Common myeloid progenitor, CD34-positive (primary cell): ENCODE data around the gene NR1D1.

Experiments
- CTCF ChIA-PET: fragments of 350-600 bp; sonication (Branson Sonifier 250); formaldehyde crosslinking; loops from one replicate; lab custom pipeline; 2021; ENCODE audit warnings: antibody characterized with exemption; lab: Charles Lee
- POLR2A ChIA-PET: fragments of 350-600 bp; sonication (Branson Sonifier 250); formaldehyde crosslinking; loops from one replicate; lab custom pipeline; 2021; ENCODE audit warnings: antibody characterized with exemption; lab: Charles Lee
- DNase-seq, 3 donors: peaks; one replicate each; pipeline versions ENCODE4 v3.0.0 to v3.0.0-alpha.2; 2013
- H3K27ac ChIP-seq, 2 experiments: 1 replicate in 1 of 2; 2 replicates in 1 of 2; pipeline ENCODE4 v1.7.0; 2013; ENCODE audit warnings: inconsistent platforms in 2 of 2, low read length in 2 of 2, mild to moderate bottlenecking in 2 of 2, low read depth in 1 of 2, moderate library complexity in 1 of 2; ENCODE audit not compliant: severe bottlenecking in 2 of 2, insufficient read depth in 1 of 2, poor library complexity in 1 of 2
- H3K27me3 ChIP-seq, 5 experiments: replicated peaks in 2 of 5; 1 replicate in 3 of 5; 2 replicates in 2 of 5; pipeline versions ENCODE4 v1.6.1 to v1.7.0; 2013; ENCODE audit warnings: low read length in 4 of 5, mild to moderate bottlenecking in 2 of 5, moderate library complexity in 2 of 5, inconsistent platforms in 1 of 5; ENCODE audit not compliant: insufficient read depth in 5 of 5, control insufficient read depth in 4 of 5
- H3K36me3 ChIP-seq, 4 experiments: 1 replicate in 2 of 4; 2 replicates in 2 of 4; pipeline versions ENCODE4 v1.6.1 to v1.7.0; 2013; ENCODE audit warnings: low read length in 3 of 4, control low read depth in 1 of 4, mild to moderate bottlenecking in 1 of 4; ENCODE audit not compliant: control insufficient read depth in 4 of 4, insufficient read depth in 4 of 4
- H3K4me1 ChIP-seq, 4 experiments: 1 replicate in 3 of 4; 2 replicates in 1 of 4; pipeline versions ENCODE4 v1.6.1 to v1.7.1; 2013; ENCODE audit warnings: low read length in 3 of 4, mild to moderate bottlenecking in 3 of 4, control low read depth in 1 of 4, inconsistent platforms in 1 of 4, moderate library complexity in 1 of 4; ENCODE audit not compliant: control insufficient read depth in 4 of 4, insufficient read depth in 4 of 4; ENCODE audit errors: control extremely low read depth in 1 of 4
- H3K4me3 ChIP-seq, 7 experiments: 1 replicate in 4 of 7; 2 replicates in 3 of 7; pipeline versions ENCODE4 v1.5.1 to v1.7.0; 2013; ENCODE audit warnings: mild to moderate bottlenecking in 7 of 7, low read length in 6 of 7, moderate library complexity in 6 of 7, inconsistent platforms in 2 of 7, low read depth in 2 of 7, control low read depth in 1 of 7; ENCODE audit not compliant: insufficient read depth in 4 of 7, control insufficient read depth in 1 of 7; ENCODE audit errors: extremely low read depth in 1 of 7
- H3K9me3 ChIP-seq, 5 experiments: 1 replicate in 4 of 5; 2 replicates in 1 of 5; pipeline versions ENCODE4 v1.6.1 to v1.7.1; 2013; ENCODE audit warnings: low read length in 4 of 5, mild to moderate bottlenecking in 2 of 5, inconsistent platforms in 1 of 5, low read depth in 1 of 5, moderate library complexity in 1 of 5; ENCODE audit not compliant: control insufficient read depth in 4 of 5, insufficient read depth in 2 of 5; ENCODE audit errors: control extremely low read depth in 1 of 5
- WGBS: methylation state at CpG from one replicate; pipeline ENCODE4 v1.1.5; 2013; ENCODE audit not compliant: insufficient coverage; 5-methylcytosine and 5-hydroxymethylcytosine counted together

Gene NR1D1

GRCh38 chr17:40107522-40108174 is 7.3 kb upstream of the NR1D1 start:
- ChIA-PET CTCF (interaction anchor here (0.8 to 2.5 kb wide), 7 partner anchors 11 to 95 kb away, joined by 3 to 10 read pairs (median 3); no protein-coding TSS in a partner anchor), POLR2A (interaction anchor here (0.6 kb wide), 1 partner anchor 542 kb away, joined by 3 read pairs; no protein-coding TSS in a partner anchor)
- H3K27ac ChIP-seq = peak overlapping the region in 1 of 2 experiments; percentile 44
- 0% methylated on average over 1 of the region's 5 CpGs for WGBS
- H3K36me3 ChIP-seq = no peaks in the 10 kb centered on the region
- no peaks in the 10 kb centered on the region for H3K9me3 ChIP-seq
- peaks cover 20 to 90% (median 77%) of the 10 kb centered on the region in 4 experiments for H3K4me1 ChIP-seq
- peak; percentile 32 to 58 (median 53) for DNase-seq
- peak overlapping the region in 2 of 7 experiments; percentile 1 to 17 for H3K4me3 ChIP-seq
- H3K27me3 ChIP-seq = no peaks in the 10 kb centered on the region

GRCh38 chr17:40106760-40107521 is 6.6 kb upstream of the NR1D1 start:
- Histone ChIP-seq H3K27ac (no peak overlapping the region), H3K9me3 (no peaks in the 10 kb centered on the region), H3K27me3 (no peaks in the 10 kb centered on the region), H3K4me3 (peak overlapping the region in 1 of 7 experiments; percentile 17), H3K4me1 (peaks cover 16 to 83% (median 70%) of the 10 kb centered on the region in 4 experiments), H3K36me3 (no peaks in the 10 kb centered on the region)
- 42% methylated on average over 3 of the region's 20 CpGs for WGBS
- peak in 2 of 3 donors; percentile 44 to 48 for DNase-seq
- CTCF ChIA-PET = interaction anchor here (0.8 to 2.5 kb wide), 7 partner anchors 10 to 94 kb away, joined by 3 to 10 read pairs (median 3); no protein-coding TSS in a partner anchor
- POLR2A ChIA-PET = interaction anchor here (0.6 kb wide), 1 partner anchor 543 kb away, joined by 3 read pairs; no protein-coding TSS in a partner anchor

- H3K36me3 ChIP-seq = no peaks in the 10 kb centered on the region
- no peak overlapping the region for H3K27ac ChIP-seq
- H3K4me3 ChIP-seq = peak overlapping the region in 1 of 7 experiments; percentile 10
- DNase-seq = no peak
- 44% methylated on average over 2 of the region's 5 CpGs for WGBS
- POLR2A ChIA-PET = interaction anchor here (0.6 kb wide), 1 partner anchor 34 kb away, joined by 3 read pairs; the partner anchor contains the start of gene CASC3
- H3K27me3 ChIP-seq = no peaks in the 10 kb centered on the region
- CTCF ChIA-PET = interaction anchor here (0.9 to 2.5 kb wide), 7 partner anchors 9 to 69 kb away, joined by 3 to 10 read pairs (median 4); no protein-coding TSS in a partner anchor
- peaks cover 17 to 79% (median 65%) of the 10 kb centered on the region in 4 experiments for H3K4me1 ChIP-seq
- no peaks in the 10 kb centered on the region for H3K9me3 ChIP-seq
Measured at GRCh38 chr17:40105861-40106759, 5.7 kb upstream of the NR1D1 start.

DNA sequence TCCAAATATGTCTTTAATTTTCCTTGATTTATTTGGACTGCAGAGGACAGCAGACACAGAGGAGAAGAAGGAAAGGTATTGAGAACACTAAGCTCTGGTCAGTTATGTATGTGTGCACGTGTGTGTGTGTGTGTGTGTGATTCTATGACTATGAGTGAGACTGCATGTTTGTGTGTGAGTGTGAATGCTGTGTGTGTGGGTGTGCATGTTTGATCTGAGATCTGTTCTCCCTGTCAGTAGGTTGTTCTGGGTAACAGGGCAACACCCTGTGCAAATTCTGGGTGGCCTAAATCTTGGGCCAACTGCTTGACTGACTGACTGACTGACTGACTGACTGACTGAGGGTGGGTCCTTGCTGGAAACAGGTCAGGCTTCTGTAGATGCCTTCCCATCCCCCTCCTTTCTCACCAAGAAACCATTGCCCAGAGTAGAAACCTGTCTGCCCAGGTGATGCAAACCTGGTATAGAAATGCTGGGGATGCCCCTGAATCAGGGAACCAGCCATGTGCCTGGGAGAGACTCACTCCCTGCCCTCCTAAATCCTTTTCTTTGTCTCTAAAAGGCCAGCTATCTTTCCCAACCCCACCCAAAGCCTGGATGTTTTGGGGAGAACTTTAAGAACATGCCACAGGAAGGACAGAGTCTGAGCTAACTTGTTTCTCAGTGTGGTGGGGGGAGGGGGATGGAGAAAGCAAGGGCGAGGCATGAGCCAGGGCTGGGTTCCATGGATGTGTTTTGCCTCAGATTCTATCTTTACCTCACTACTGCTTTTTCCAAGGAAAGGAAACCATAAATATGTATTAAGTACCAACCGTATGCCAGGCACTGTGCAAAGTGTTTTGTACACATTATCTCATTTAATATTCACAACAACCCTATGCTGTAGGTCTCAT is 4.5 kb upstream of the NR1D1 start:
- ChIA-PET POLR2A (no interaction called here), CTCF (interaction anchor here (0.9 to 2.5 kb wide), 6 partner anchors 8 to 90 kb away, joined by 3 to 8 read pairs (median 4); no protein-coding TSS in a partner anchor)
- Histone ChIP-seq H3K4me3 (no peak overlapping the region), H3K4me1 (peaks cover 20 to 78% (median 66%) of the 10 kb centered on the region in 4 experiments), H3K36me3 (no peaks in the 10 kb centered on the region), H3K9me3 (no peaks in the 10 kb centered on the region), H3K27ac (no peak overlapping the region), H3K27me3 (no peaks in the 10 kb centered on the region)
- no peak for DNase-seq
- 100% methylated on average over 1 of the region's 3 CpGs for WGBS

DNA sequence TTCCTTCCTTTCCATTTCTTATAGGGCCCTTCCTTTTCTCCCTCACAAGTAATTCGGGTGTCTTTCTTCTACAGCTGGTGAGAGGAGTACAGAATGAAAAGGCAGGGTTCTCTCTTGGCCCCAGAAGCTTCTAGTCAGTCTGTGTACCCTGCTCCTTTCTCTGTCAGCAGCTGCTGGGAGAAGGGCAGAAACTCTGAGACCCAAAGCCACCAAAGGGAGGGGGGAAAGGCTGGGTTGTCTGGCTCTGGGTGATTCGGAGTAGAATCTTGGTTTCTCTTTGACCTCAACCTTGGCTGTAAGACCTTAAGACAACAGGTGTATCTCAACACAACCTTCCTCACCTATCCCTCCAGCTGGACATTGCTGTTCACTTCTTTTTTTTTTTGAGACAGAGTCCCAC is 3.3 kb upstream of the NR1D1 start:
- Histone ChIP-seq H3K27me3 (no peaks in the 10 kb centered on the region), H3K9me3 (no peaks in the 10 kb centered on the region), H3K4me3 (no peak overlapping the region), H3K4me1 (peaks cover 20 to 83% (median 71%) of the 10 kb centered on the region in 4 experiments), H3K27ac (no peak overlapping the region), H3K36me3 (no peaks in the 10 kb centered on the region)
- WGBS = 100% methylated on average over 1 of the region's 2 CpGs
- no peak for DNase-seq
- CTCF ChIA-PET = interaction anchor here (0.6 to 3.8 kb wide), 6 partner anchors 8 to 51 kb away, joined by 3 to 29 read pairs (median 4); no protein-coding TSS in a partner anchor
- POLR2A ChIA-PET = no interaction called here
